Neutrophil (primary cell): ENCODE data around the gene SERINC4.

Experiments
- H3K27ac ChIP-seq: fragments of 200-600 bp; sonication (generic); 2 replicates; pipeline ENCODE4 v1.5.1; 2016; ENCODE audit warnings: mild to moderate bottlenecking, moderate library complexity
- H3K27me3 ChIP-seq: fragments of 200-600 bp; sonication (generic); 2 replicates; pipeline ENCODE4 v1.6.0; 2016; ENCODE audit warnings: mild to moderate bottlenecking
- H3K36me3 ChIP-seq: fragments of 200-600 bp; sonication (generic); 2 replicates; pipeline ENCODE4 v1.5.1; 2017
- H3K4me1 ChIP-seq, 2 experiments: fragments of 200-600 bp in 1 of 2; sonication (generic) in 1 of 2; 1 replicate in 1 of 2; 2 replicates in 1 of 2; pipeline versions ENCODE4 v1.5.1 to v1.6.1; 2013 to 2016; ENCODE audit warnings: low read depth in 1 of 2, low read length in 1 of 2, mild to moderate bottlenecking in 1 of 2, moderate library complexity in 1 of 2; ENCODE audit not compliant: control insufficient read depth in 1 of 2, insufficient read depth in 1 of 2
- H3K4me3 ChIP-seq, 2 experiments: fragments of 200-600 bp in 1 of 2; sonication (generic) in 1 of 2; 1 replicate in 1 of 2; 2 replicates in 1 of 2; pipeline ENCODE4 v1.5.1; 2013 to 2016; ENCODE audit warnings: low read depth in 1 of 2, low read length in 1 of 2, mild to moderate bottlenecking in 1 of 2, moderate library complexity in 1 of 2
- H3K9me3 ChIP-seq: fragments of 200-600 bp; sonication (generic); 2 replicates; pipeline ENCODE4 v1.5.1; 2016
- CTCF ChIP-seq: fragments of 200-600 bp; sonication (generic); IDR thresholded peaks from 2 replicates; pipeline ENCODE4 v1.5.1; 2016; ENCODE audit warnings: antibody characterized with exemption

Gene SERINC4

GRCh38 chr15:43792761-43793476, 7.1 kb downstream of the SERINC4 start:
- H3K9me3 ChIP-seq: no peaks in the 10 kb centered on the region
- H3K27me3 ChIP-seq: no peaks in the 10 kb centered on the region
- peak overlapping the region; percentile 91 for H3K27ac ChIP-seq
- H3K4me1 ChIP-seq: peaks cover 14 to 26% of the 10 kb centered on the region in 2 experiments
- peaks cover 40% of the 10 kb centered on the region for H3K36me3 ChIP-seq
- peak overlapping the region; percentile 91 to 94 for H3K4me3 ChIP-seq
- no peak for TF ChIP-seq CTCF

GRCh38 chr15:43791993-43792760, 7.8 kb downstream of the SERINC4 start, which contains the start of gene SERF2:
SERF2 (plus strand) TSS chr15:43792320; CDS start chr15:43792377, 57 bp downstream.
- Histone ChIP-seq H3K27me3 (no peaks in the 10 kb centered on the region), H3K4me3 (peak within 1 kb of the TSS; percentile 91 to 94), H3K36me3 (peaks cover 40% of the 10 kb centered on the region), H3K27ac (peak within 1 kb of the TSS; percentile 91), H3K9me3 (no peaks in the 10 kb centered on the region), H3K4me1 (peaks cover 14 to 26% of the 10 kb centered on the region in 2 experiments)
- TF ChIP-seq CTCF: no peak

GRCh38 chr15:43789409-43789808, 10.6 kb downstream of the SERINC4 start:
- no peak overlapping the region for H3K27ac ChIP-seq
- H3K4me3 ChIP-seq: no peak overlapping the region
- no peak for TF ChIP-seq CTCF
- H3K36me3 ChIP-seq: peaks cover 12% of the 10 kb centered on the region
- H3K4me1 ChIP-seq: peaks cover 14 to 19% of the 10 kb centered on the region in 2 experiments
- no peaks in the 10 kb centered on the region for H3K9me3 ChIP-seq
- H3K27me3 ChIP-seq: no peaks in the 10 kb centered on the region

- Histone ChIP-seq H3K4me1 (peaks cover 16 to 23% of the 10 kb centered on the region in 2 experiments), H3K27ac (no peak overlapping the region), H3K4me3 (no peak overlapping the region), H3K36me3 (no peaks in the 10 kb centered on the region), H3K27me3 (no peaks in the 10 kb centered on the region), H3K9me3 (no peaks in the 10 kb centered on the region)
- TF ChIP-seq CTCF: no peak
These were observed 21.0 kb downstream of the SERINC4 start for GRCh38 chr15:43779016-43779415.

- TF ChIP-seq CTCF: peak; percentile 62
- Histone ChIP-seq H3K27me3 (no peaks in the 10 kb centered on the region), H3K36me3 (peaks cover 10% of the 10 kb centered on the region), H3K4me1 (peaks cover 16 to 23% of the 10 kb centered on the region in 2 experiments), H3K27ac (peak overlapping the region; percentile 79), H3K9me3 (no peaks in the 10 kb centered on the region), H3K4me3 (peak overlapping the region; percentile 76 to 93)
These were observed 22.6 kb downstream of the SERINC4 start for GRCh38 chr15:43777267-43777914.
